Vagina (tissue), 2 donors: Measurements from ENCODE around the gene CCDC88A.

Source experiments
- CTCF ChIP-seq, 3 experiments: fragments of 450-650 bp in 2 of 3; fragments of 200-600 bp in 1 of 3; sonication (generic) in 1 of 3; IDR thresholded peaks; one replicate each; pipeline ENCODE4 v1.5.1; 2017 to 2019; ENCODE audit warnings: antibody characterized with exemption in 3 of 3, mild to moderate bottlenecking in 2 of 3, moderate library complexity in 2 of 3
- POLR2A ChIP-seq, 2 donors: fragments of 450-650 bp; IDR thresholded peaks; one replicate each; pipeline ENCODE4 v1.6.1; 2017; ENCODE audit warnings: antibody characterized with exemption in 2 of 2, mild to moderate bottlenecking in 2 of 2, moderate library complexity in 2 of 2

GRCh38 chr2:55309446-55309845, 110.2 kb downstream of the CCDC88A start:
- TF ChIP-seq CTCF (IDR thresholded peaks at IDR 0.05) = no peak
- TF ChIP-seq POLR2A (IDR thresholded peaks at IDR 0.05) = no peak
